ENCODE results near the gene KBTBD2.
"Not testable (repeated sequence)": the region's sequence is repeated elsewhere in the genome, so short reads cannot be mapped to it uniquely, and the experiment has no call there.

KBTBD2 gene

DNA sequence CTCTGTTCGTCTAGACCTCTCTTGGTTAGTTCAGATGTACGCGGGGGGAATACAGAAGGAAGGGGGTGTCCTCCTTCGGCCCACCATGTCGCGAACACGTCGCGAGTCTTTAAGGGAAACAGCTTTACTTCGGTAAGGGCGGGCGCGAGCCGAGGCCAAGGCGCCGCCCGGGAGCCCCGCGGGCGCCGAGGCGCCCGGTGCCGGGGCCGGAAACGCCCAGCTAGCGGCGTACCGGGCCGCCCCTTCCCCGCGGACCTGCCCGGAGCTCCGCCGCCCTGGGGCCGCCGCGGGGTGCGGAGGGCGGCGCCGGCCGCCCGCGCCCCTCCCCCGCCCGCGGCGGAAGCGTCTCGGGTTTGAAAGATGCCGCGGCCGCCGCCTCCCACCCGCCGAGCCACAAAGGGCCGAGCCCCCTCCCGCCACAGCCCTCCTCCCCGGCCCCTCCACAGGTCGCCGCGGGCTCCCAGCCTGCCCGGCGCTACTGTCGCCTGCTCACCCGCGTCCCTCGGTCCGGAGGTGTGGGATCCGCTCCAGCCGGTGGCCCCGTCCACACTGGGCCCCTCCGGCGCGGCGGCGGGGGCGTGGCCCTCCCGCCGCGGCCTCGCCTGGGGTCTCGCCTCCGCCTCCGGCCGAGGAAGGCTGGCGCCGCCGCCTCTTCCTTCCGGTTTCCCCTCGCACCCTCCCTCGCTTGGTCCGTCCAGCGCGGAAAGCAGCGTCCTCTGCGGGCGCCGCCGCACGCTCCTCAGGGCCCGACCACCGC lies at the start of gene KBTBD2:
KBTBD2 (minus strand) TSS at position 718 of the 757 bp plus-strand sequence. CDS start 12,156 bp downstream, outside the sequence.
- peak; percentile 83 for DNase-seq

DNA sequence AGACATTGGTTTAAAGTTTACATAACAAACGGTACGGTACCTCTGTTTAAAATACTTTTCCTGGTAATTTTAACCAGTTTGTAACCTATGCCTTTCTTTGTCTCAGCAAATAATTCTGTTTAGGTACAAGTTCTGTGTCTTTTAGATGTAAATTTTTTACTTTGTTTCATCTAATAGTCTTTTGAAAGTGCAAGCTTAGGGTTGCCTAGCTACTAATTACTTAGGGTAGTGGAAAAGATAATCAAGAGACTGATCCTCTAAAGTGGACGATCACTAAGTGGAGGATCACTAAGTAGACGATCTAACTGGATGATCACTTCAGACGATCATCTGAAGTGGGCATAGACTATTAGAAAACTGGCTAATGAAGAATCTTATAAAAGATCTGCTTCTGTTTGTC lies 49.6 kb upstream of the KBTBD2 start:
- no peak for DNase-seq

DNA sequence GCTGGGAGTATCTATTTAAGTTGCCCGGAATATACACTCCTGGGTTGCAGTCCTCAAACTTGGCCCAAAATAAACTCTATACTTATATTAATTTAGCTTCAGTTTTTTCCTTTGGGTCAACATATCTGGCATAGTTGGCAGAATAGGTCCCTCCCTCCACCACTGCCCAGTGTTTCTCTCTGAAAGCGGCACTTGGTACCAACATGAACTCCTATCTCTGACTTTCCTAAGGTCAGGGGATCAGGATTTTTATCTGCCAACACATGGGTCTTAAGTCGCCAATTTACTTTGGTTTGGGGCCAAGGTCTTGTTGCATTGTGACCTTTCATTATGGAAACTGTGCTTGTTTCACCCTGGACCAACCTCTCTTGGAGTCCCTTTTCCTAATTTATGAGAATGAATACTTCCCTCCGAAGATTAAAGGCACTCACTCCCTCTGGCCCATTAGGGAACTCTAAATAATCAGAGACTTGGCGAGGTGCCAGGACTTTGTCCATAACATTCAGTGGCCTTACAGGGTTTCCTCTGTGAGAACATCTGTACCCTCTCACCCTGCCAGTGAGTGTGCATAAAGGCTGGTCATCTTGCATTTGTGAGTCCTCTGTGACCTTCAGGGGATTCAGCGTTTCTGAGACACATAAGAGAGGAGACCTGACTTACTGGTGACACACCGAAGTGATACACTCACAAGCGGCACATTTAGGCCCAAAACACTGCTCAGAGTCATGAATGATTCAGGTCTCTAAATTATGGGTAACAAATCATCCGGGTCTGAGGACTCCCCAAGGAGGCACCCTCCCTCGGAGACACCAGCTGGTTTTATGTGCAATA lies 46.0 kb upstream of the KBTBD2 start:
- DNase-seq = no peak

DNA sequence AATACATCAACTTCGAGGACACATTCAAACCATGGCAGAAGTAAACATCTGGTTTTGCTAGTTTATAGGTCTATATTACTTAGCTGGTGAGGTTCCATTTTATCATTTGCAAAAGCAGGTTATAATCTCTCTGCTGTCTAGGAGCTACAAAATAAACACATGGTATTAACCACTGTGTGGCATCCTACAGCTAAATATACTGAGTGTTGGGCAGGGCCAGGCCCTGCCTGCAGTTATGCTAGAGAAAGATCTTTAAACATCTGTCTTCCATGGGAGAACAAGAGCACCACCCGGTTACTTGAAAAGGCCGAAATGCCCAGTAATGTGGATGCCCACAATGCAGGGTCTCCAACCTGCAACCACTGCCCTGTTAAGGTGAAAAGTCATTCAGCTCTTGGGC lies 45.1 kb upstream of the KBTBD2 start:
- DNase-seq = no peak

DNA sequence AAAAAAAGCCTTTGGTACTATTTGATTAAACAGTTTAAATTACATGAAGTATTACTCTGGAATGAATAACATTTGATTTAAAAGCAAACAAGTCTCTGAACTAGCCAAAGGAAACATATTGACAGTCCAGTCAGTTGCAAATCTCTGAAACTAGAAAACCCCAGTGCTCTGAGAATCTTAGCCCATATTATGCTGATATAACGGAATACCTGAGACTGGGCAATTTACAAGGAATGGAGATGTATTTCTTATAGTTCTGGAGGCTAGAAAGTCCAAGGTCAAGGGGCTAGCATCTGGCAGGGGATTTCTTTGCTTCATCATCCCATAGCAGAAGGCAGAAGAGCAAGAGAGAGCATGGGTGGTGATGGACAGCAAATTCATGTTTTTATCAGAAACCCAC lies 44.0 kb upstream of the KBTBD2 start:
- DNase-seq = no peak

DNA sequence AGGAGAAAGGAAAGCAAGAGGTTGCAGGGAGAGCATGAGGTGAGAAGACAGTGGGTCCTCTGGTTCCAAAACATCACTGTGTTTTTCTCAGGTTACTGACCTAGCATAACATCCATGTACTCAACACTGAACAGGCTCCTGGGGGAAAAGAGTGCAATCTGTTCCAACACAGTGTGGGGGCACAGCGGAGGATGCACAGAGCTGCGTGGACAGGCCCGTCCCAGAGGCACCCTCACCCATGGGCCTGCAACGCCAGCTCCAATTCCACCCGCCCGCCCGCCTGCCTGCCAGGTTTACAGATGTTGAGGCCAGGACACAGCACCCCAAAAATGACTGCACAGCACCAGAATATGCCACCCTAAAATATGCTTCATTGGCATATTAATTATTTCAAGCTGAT lies 38.8 kb upstream of the KBTBD2 start:
- no peak for DNase-seq

DNA sequence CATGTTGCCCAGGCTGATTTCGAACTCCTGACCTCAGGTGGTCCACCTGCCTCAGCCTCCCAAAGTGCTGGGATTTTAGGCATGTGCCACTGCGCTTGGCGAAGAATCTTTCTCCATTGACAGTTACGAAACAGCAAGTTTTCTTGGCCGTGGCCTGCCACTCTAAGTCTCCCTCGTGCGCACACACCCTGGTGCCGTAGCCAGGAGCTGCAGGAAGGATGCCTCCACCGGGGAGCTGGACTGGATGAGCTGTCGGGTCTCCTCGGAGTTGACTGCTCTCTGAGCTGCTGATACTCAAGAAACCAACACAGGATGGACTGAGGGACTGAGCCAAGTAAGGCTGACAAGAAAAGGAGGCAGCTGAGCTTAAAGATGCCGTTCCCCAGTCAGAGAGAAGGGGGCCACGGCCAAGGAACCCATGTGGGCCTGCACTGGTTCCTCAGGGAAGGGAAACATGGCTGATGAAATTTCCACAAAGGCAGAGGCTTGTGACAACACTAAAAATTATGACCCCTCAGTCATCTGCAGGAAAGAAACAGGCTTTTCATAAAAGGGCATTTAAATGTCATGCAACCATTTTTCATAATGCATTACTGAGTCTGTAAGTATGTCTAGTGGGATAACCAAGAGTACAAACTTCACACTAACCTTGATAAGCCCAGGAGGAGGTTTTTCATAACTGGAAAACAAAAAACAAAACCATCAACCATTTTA lies 38.0 kb upstream of the KBTBD2 start:
- DNase-seq = no peak

DNA sequence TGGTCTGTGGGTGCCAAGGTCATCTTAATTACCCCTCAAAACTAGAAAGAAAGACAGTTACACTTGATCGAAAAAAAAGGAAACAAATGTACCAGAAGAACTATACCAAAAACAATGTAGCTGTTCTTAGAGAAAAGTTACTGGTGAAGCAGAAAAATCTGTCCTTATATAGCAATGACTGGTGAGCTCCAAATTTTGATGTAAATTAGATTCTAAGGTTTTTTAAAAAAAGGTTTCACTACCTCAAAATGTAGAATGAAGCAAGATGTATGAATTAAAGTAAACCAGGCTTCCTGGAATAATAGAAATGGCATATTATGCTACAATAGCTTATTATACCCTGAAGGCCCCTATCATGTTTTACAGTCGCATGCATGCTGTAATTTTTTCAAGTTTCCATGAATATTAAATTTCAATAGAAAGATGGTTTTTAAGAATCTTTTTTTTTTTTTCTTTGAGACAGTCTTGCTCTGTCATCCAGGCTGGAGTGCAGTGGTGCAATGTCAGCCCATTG lies 37.3 kb upstream of the KBTBD2 start:
- DNase-seq = no peak

DNA sequence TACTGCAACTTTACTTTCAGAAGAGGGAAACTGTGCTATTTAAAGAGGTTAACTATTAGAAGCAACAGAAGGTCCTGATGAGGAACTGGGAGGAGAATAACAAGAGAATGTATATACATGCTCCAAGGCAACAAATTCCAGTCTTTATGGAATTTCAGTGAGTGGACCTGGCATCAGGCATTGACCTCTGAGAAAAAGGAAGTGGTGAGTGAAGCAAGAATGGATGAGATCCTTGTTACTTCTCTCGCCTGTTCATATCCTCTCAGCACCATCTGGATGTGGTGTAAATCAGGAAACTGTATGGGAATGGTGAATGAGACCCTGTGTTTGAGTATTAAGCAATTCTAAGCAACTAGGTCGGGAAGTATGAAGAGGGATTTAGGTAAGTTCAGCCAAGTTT lies 30.3 kb upstream of the KBTBD2 start:
- no peak for DNase-seq

DNA sequence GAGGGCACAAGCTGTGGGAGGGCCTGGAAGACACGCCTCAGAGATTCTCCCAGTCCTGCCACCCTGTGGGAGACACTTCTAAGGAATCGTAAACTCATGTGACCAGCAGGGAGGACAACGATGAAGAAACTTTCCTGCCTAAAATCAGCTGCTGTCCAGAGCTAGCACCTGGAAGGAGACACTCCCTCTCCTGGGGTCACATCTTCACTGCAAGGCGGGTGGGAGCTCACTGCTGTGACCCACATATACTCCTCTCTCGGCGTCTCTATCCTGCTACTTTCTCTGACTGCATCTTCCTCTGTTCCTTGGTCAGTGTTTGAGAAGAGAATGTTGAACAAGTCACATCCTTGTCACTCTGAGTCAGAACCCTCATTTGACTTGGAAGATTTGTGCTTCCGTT lies 25.4 kb upstream of the KBTBD2 start:
- DNase-seq = not testable (repeated sequence)

DNA sequence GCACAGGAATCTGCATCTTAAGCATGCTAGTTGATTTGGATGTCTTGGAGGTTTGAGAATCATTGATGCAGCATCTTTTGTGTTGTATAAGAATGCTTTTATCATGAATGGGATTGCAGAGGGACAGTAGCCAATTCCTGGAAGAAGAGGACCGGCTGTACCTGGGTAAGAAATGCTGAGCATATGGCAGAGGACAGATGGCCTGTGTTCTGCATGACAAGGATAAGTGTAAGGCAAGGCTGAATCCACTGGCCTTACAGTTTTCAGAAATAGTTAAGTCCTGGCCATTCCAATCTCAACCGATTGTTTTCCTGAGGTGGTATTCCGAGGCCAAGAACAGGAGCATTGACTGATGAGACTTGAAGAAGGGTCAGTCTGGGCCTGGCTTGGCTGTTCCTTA lies 24.4 kb upstream of the KBTBD2 start:
- DNase-seq = no peak

DNA sequence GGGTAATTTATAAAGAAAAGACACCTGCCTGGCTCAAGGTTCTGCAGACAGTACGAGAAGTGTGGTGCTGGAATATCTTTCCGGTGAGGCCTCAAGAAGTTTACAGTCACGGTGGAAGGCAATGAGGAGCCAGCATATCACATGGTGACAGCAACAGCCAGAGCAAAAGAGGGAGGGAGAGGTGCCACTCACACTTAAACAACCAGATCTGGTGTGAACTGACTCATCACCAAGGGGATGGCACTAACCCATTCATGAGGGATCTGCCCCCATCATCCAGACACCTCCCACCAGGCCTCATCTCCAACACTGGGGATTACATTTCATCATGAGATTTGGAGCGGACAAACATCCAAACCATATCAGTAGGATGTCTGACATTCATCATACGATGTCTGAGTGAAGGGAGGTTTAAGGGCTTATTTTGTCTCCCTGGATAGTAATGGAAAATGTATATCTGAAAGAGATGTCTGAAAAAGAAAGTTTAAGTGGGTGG lies 23.5 kb upstream of the KBTBD2 start:
- peak; percentile 30 for DNase-seq

DNA sequence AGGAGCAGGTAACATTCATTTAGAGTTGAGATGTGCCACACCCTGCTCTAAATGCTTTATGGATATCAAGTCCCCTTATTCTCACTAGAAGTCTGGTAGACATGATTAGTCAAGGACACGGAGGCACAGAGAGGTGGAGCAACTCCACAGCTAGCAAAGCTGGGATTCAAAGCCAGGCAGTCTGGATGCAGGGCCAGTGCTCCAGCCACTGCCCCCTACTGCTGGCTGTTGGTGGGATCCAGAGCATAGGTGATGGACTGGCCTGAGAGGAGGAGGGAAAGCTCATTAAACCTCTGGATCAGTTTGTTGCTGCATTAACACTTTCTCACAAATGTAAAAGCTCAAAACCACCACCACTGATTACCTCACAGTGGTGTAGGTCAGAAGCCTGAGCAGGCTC lies 22.6 kb upstream of the KBTBD2 start:
- no peak for DNase-seq

DNA sequence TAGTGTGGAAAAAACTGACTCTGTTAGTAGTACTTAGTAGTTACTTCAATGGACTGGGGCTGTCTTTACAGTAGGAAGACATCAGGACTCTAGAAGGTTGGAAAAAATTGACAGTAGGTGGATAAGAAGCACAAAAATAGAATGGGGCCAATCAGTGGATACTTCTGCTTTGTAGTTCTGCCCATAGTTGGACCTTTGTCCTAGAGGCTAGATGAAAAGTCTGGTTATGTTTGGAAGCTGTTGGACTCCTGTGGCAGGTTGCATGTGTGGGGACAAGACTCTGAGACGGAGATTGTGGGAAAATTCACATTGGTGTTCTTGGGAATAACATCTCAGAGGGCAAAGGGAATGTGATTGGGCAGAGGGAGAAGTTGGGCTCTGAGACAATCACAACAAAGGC lies 18.6 kb upstream of the KBTBD2 start:
- no peak for DNase-seq

DNA sequence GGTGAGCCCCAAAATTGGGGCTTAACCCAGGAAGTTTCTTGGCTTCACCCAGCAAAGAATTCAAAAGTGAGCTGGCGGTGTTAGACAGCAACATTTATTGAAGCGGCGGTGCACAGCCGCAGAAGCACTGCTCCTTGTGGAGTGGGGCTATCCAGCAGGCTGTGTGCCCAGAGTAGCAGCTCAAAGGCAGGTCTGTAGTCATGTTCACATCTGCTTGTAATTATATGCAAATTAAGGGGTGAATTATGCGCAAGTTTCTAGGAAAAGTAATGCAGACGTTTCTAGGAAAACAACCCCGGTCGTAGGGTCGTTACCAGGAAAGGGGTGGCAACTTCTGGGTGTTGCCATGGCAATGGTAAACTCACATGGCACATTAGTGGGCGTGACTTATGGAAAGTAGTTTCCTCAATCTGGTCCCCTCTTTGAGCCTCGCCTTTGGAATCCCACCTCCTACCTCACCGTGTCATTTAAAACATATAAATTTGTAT lies 13.7 kb upstream of the KBTBD2 start:
- DNase-seq = peak; percentile 80

DNA sequence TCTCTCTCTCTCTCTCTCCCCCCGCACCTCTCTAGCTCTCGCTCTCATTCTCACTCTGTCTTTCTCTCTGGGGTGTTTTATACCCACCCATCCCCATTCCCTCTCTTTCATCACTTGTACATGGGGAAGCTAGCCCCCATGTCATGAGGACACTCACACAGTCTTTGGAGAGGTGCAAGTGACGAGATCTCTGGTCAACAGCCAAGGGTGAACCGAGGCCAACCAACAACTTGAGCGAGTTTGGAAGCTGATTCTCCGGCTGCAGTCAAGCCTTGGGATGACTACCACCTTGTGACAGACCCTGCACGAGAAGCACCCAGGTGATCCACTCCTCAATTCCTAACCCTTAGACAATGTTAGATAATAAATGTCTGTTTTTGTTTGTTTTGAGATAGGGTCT lies 10.1 kb upstream of the KBTBD2 start:
- no peak for DNase-seq

DNA sequence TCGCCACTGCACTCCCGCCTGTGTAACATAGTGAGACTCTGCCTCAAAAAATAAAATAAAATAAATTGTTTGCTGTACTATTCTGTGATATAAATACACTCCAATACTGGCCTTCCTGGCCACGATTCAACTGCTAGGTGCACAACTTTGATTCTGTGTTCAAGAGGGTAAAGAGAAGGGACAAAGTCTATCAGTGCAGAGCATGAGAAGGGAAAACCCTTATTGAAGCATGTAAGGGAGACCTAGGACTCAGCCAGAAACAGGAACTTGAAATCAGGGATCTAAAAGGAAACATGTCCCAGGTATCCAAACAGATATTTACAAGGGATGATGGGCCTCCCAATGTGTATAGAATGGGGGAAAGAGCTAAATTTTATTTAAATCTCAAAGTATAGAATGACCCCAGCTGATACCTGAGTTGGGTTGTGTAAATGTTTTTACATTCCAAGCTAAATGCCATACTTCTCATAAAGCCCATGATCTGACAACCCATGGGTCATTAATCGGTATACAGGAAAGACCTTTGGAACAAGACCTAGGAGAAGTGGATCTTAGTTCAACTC lies 9.0 kb upstream of the KBTBD2 start:
- no peak for DNase-seq

DNA sequence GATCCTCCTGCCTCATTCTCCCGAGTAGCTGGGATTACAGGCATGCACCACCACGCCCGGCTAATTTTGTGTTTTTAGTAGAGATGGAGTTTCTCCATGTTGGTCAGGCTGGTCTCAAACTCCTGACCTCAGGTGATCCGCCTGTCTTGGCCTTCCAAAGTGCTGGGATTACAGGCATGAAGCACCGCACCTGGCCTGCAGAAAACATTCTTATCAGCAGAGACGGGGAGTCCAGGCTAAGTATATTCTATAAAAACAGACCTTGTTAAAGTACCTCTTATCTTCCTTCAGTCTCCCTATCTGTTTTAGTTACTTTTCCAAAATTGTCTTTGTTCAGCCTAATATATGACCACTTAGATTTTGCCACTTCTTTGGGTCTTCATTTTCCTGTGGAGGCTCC lies 5.8 kb upstream of the KBTBD2 start:
- DNase-seq = not testable (repeated sequence)

DNA sequence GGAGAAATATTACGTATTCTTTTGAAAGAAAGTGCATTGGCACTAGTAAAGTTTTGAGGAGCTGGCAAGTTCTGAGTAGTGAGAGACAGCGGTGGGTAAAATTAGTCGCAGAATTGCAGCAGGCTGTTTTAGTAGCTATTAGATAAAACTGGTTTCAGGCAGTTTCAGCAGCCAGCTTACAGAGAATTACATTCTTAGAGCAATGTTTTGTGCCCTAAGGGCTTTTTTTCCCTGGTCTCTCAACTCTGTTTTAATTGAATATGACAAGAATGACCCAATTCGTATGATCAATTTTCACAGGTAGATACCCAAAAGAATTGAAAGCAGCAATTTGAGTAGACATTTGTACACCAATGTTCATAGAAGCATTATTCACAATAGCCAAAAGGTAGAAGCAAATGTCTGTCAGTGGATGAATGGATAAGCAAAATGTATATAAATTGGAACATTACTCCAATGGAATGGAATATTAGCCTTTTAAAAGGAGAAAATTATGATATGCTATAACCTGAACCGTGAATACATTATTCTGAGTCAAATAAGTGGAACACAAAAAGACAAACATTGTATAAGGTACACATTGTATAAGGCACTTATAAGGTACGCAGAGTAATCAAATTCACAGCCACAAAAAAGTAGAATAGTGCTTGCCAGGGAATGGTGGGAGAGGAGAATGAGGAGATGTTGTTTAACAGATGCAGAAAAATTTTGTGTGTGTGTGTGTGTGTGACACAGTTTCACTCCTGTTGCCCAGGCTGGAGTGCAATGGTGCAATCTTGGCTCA lies 5.2 kb upstream of the KBTBD2 start:
- no peak for DNase-seq

DNA sequence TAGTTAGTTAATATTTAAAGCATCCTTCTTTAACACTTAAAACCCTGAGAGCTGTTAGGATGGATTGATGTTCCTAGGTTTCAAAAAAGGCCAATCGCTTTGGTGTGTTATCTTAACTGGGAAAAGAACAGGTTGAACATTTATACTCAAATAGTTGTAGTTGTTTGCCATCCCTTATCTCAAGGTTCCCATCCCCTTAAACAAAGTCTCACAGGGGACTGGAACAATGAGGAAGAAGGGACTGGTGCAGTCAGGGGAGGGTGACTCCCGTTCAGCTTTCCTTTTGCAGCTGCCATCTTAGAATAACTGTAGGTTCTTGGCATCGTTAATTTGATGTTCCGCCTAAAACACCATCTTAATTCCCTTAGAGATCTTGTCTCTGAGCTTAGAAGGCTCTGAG lies 2.6 kb upstream of the KBTBD2 start:
- no peak for DNase-seq

DNA sequence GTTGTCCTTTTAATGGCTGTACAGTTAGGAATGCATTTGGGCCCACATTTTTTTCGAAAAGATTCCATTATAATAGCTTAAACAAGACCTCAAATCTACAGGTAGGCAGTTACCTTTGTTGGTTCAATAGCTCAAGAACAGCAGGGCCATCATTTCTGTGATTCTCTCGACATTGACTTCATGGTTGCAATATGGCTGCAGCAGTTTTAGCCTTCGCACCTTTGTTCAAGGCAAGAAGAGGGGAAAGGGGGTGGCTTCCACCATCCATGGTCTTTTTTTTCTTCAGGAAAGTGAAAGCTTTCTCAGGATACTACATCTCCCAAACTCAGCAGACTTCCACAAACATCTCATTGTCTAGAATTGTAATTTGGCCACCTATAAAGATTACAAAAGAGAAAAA lies 2.2 kb upstream of the KBTBD2 start:
- no peak for DNase-seq

DNA sequence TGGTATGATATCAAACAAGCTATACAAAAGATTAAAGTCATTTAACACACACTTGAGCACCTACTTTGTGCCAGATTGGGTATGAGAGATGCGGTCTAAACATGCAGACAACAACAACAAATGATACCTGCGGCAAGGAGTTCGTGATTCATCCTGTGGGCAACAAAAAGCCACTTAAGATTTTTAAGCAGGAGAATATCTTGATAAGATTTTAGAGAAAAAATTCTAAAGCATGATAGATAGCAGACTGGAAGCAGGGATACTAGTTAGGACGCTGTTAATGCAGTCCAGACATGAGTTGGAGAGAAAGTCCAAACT lies 1.6 kb upstream of the KBTBD2 start:
- no peak for DNase-seq

Measured in activated CD4-positive, alpha-beta T cell treated with anti-CD3 and anti-CD28 coated beads for 48 hours (primary cell).